Kidney (tissue), 14 donors: ENCODE data around the gene SLC12A6. TPM values are rescaled to one million over a fixed set of nuclear protein-coding genes. Genes with fewer than 3 reads are reported as not detected.

Experiments
- DNase-seq, 5 donors: peaks; one replicate each; pipeline ENCODE4 v3.0.0-alpha.2; 2013 to 2020
- FAIRE-seq: peaks from 2 replicates; lab custom pipeline; 2012; peaks lifted over from hg19 to GRCh38; lab: Jason Lieb, UNC
- H3K27ac ChIP-seq, 2 donors: one replicate each; pipeline ENCODE4 v1.7.0; 2013; ENCODE audit warnings: low read depth in 2 of 2, low read length in 2 of 2, inconsistent platforms in 1 of 2
- H3K27me3 ChIP-seq: one replicate; pipeline ENCODE4 v1.7.1; 2013; ENCODE audit warnings: low read length, inconsistent platforms; ENCODE audit not compliant: control insufficient read depth, insufficient read depth
- H3K36me3 ChIP-seq, 3 donors: one replicate each; pipeline versions ENCODE4 v1.7.0 to v1.7.1; 2013; ENCODE audit warnings: low read length in 3 of 3, control low read depth in 1 of 3, inconsistent platforms in 1 of 3; ENCODE audit not compliant: insufficient read depth in 3 of 3, control insufficient read depth in 2 of 3
- H3K4me1 ChIP-seq, 3 donors: one replicate each; pipeline versions ENCODE4 v1.7.0 to v1.7.1; 2013; ENCODE audit warnings: low read length in 3 of 3, inconsistent platforms in 1 of 3, low read depth in 1 of 3; ENCODE audit not compliant: control insufficient read depth in 2 of 3, insufficient read depth in 2 of 3
- H3K4me3 ChIP-seq, 3 donors: one replicate each; pipeline versions ENCODE4 v1.7.0 to v1.8.1; 2013; ENCODE audit warnings: low read length in 3 of 3, control low read depth in 1 of 3, inconsistent platforms in 1 of 3
- H3K9ac ChIP-seq, 3 donors: one replicate each; pipeline versions ENCODE4 v1.7.0 to v1.7.1; 2013; ENCODE audit warnings: low read length in 3 of 3, control low read depth in 1 of 3, inconsistent platforms in 1 of 3
- H3K9me3 ChIP-seq, 3 donors: one replicate each; pipeline versions ENCODE4 v1.7.0 to v1.7.1; 2013; ENCODE audit warnings: low read length in 3 of 3, control low read depth in 1 of 3, inconsistent platforms in 1 of 3; ENCODE audit not compliant: control insufficient read depth in 2 of 3, insufficient read depth in 1 of 3
- intact Hi-C: fragments of 100-400 bp; cut with DNase I; formaldehyde crosslinking; loops from one replicate; pipeline ENCODE4 v1.11.1; 2022
- polyA plus RNA-seq: library from polyadenylated mRNA; stranded (reverse); fragments of 350-450 nt; fragmentation: Illumina TruSeq; extraction: RNeasy Lipid Tissue Mini Kit (QIAGEN cat#74804); gene quantifications from one replicate; pipeline ENCODE4 v1.2.3, GENCODE V29; 2014; ENCODE audit warnings: low read depth, low replicate concordance; ENCODE audit not compliant: insufficient read depth
- total RNA-seq: library from RNA; stranded (reverse); fragmentation: NEBNext Ultra II Directional; extraction: Animal tissue kit (Norgen Biotek cat#: 25700); gene quantifications from one replicate; pipeline ENCODE4 v1.2.1, GENCODE V29; 2021
- TF ChIP-seq, protein P1 (sequence below): IDR thresholded peaks from 3 replicates; pipeline ENCODE4 v1.5.1; 2012; ENCODE audit warnings: mild to moderate bottlenecking, moderate library complexity, borderline replicate concordance; ENCODE audit not compliant: insufficient read depth; ENCODE audit errors: extremely low read depth
- donor health status: control.
- donor health status: control.
- donor health status: control.
- donor health status: control.
- donor health status: control.
- donor health status: DM: yes; HTN: yes; CAD: no.
- donor health status: Normal renal cell carcinoma (clear cell type).

Gene SLC12A6
- total and polyA plus RNA-seq, 2 donors from 2014 or later = 6.7 to 22.6 TPM

DNA sequence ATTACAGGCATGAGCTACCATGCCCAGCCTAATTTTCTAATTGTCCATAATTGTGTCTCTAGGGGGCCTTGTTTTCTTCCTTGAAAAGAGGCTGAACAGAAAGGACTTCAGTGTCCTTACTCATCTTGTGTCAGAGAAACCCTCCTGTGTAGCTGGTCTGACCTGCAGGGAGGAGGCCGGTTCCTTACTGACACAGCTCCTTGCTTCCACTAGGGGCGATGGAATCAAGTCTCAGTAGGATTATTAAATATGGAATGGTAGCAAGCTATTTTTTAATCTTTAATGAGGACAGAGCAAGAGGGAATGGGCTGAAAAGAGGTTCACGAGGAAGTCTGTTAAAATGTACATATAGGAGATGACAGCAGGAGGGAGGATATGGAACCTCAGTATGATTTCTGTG is 20.8 kb upstream of the SLC12A6 start:
- H3K9ac ChIP-seq = no peak overlapping the region
- no peak overlapping the region for H3K4me3 ChIP-seq
- TF ChIP-seq, protein P1, sequence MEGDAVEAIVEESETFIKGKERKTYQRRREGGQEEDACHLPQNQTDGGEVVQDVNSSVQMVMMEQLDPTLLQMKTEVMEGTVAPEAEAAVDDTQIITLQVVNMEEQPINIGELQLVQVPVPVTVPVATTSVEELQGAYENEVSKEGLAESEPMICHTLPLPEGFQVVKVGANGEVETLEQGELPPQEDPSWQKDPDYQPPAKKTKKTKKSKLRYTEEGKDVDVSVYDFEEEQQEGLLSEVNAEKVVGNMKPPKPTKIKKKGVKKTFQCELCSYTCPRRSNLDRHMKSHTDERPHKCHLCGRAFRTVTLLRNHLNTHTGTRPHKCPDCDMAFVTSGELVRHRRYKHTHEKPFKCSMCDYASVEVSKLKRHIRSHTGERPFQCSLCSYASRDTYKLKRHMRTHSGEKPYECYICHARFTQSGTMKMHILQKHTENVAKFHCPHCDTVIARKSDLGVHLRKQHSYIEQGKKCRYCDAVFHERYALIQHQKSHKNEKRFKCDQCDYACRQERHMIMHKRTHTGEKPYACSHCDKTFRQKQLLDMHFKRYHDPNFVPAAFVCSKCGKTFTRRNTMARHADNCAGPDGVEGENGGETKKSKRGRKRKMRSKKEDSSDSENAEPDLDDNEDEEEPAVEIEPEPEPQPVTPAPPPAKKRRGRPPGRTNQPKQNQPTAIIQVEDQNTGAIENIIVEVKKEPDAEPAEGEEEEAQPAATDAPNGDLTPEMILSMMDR = no peak
- no peak for FAIRE-seq
- H3K27ac ChIP-seq = no peak overlapping the region
- intact Hi-C loops = no loop called here
- H3K9me3 ChIP-seq = no peaks in the 10 kb centered on the region
- H3K4me1 ChIP-seq = no peaks in the 10 kb centered on the region
- H3K27me3 ChIP-seq = no peaks in the 10 kb centered on the region
- DNase-seq = no peak
- no peaks in the 10 kb centered on the region for H3K36me3 ChIP-seq

DNA sequence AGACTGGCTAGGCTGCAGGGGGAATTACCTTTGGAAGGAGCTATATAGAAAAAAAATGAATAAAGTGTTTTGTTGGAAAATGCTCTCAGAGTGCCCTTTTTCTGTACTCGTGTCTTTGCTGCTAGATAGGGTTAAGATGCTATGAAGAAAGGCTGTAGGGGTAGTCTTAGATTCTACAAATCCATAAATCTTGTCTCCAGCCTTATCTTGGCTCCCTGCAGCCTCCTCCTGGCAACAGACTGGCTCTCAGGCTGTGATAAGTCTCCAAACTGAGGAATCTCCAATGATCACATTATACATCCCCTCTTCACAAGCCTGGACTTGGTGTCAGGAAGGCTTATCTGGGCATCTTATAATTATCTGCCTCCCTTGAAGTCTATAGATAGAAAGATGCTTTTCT is 20.1 kb upstream of the SLC12A6 start:
- no peaks in the 10 kb centered on the region for H3K27me3 ChIP-seq
- H3K36me3 ChIP-seq = no peaks in the 10 kb centered on the region
- FAIRE-seq (no peak), DNase-seq (no peak)
- H3K4me1 ChIP-seq = no peaks in the 10 kb centered on the region
- TF ChIP-seq, protein P1 = no peak
- no peak overlapping the region for H3K27ac ChIP-seq
- H3K9me3 ChIP-seq = no peaks in the 10 kb centered on the region
- intact Hi-C loops = no loop called here
- H3K4me3 ChIP-seq = no peak overlapping the region
- H3K9ac ChIP-seq = no peak overlapping the region

DNA sequence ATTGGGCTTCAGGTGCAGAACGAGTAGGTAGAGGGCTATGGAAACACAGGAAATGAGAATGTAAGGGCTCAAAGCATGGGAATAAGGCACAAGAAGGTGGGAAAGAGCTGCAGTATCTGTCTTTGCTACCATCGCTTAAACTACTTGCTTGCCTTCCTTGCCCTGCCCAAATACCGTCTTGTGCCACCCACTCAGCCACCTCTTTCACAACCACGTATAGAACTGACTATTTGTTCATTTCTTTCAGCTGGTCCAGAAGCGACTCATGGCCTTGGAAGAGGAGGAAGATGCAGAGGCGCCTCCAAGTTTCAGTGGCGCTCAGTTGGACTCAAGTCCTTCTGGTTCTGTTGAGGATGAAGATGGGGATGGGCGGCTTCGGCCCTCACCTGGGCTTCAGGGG is 17.7 kb upstream of the SLC12A6 start:
- Histone ChIP-seq H3K4me3 (no peak overlapping the region), H3K36me3 (no peaks in the 10 kb centered on the region), H3K27ac (no peak overlapping the region), H3K9me3 (no peaks in the 10 kb centered on the region), H3K27me3 (no peaks in the 10 kb centered on the region), H3K4me1 (no peaks in the 10 kb centered on the region), H3K9ac (no peak overlapping the region)
- intact Hi-C loops = no loop called here
- FAIRE-seq = no peak
- DNase-seq = no peak
- TF ChIP-seq, protein P1 = no peak

DNA sequence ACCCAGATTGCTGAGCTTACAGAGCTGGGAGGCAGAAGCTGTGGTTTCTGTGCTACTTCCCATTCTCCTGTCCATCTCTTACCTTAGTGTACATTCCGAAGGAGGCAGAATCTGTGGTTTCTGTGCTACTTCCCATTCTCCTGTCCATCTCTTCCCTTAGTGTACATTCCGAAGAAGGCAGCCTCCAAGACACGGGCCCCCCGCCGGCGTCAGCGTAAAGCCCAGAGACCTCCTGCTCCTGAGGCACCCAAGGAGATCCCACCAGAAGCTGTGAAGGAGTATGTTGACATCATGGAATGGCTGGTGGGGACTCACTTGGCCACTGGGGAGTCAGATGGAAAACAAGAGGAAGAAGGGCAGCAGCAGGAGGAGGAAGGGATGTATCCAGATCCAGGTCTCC is 16.7 kb upstream of the SLC12A6 start:
- H3K36me3 ChIP-seq = no peaks in the 10 kb centered on the region
- FAIRE-seq (no peak), DNase-seq (no peak)
- TF ChIP-seq, protein P1 = no peak
- no peaks in the 10 kb centered on the region for H3K9me3 ChIP-seq
- no peaks in the 10 kb centered on the region for H3K4me1 ChIP-seq
- H3K9ac ChIP-seq = no peak overlapping the region
- H3K4me3 ChIP-seq = no peak overlapping the region
- no peak overlapping the region for H3K27ac ChIP-seq
- intact Hi-C loops = no loop called here
- no peaks in the 10 kb centered on the region for H3K27me3 ChIP-seq
